Iris pigment epithelial cell (primary cell): ENCODE data around the gene CLEC14A.

Source experiments
- DNase-seq: peaks from one replicate; pipeline ENCODE4 v3.0.0-alpha.2; 2011; ENCODE audit warnings: low read depth

CLEC14A gene

GRCh38 chr14:38255673-38256532, at the start of gene CLEC14A:
Gene CLEC14A (minus strand): TSS chr14:38256093. CDS start chr14:38256022, 71 bp downstream.
- peak; percentile 41 for DNase-seq

- no peak for DNase-seq
Observed at GRCh38 chr14:38302966-38303365, 47.1 kb upstream of the CLEC14A start.

GRCh38 chr14:38302034-38302433, 46.1 kb upstream of the CLEC14A start:
- DNase-seq, result no peak

- peak; percentile 61 for DNase-seq
Observed at GRCh38 chr14:38297681-38298080, 41.8 kb upstream of the CLEC14A start.

- peak; percentile 56 for DNase-seq
Observed at GRCh38 chr14:38291681-38292467, 36.0 kb upstream of the CLEC14A start.

GRCh38 chr14:38290601-38291188, 34.8 kb upstream of the CLEC14A start:
- peak; percentile 98 for DNase-seq

- no peak for DNase-seq
Observed at GRCh38 chr14:38286452-38286851, 30.6 kb upstream of the CLEC14A start.

- DNase-seq, result no peak
Observed at GRCh38 chr14:38285962-38286361, 30.1 kb upstream of the CLEC14A start.

- no peak for DNase-seq
Observed at GRCh38 chr14:38282936-38283335, 27.0 kb upstream of the CLEC14A start.

GRCh38 chr14:38280081-38280480, 24.2 kb upstream of the CLEC14A start:
- DNase-seq, result no peak

GRCh38 chr14:38279572-38279971, 23.7 kb upstream of the CLEC14A start:
- DNase-seq, result no peak

- DNase-seq, result peak; percentile 31
Observed at GRCh38 chr14:38278035-38278434, 22.1 kb upstream of the CLEC14A start.

- DNase-seq, result no peak
Observed at GRCh38 chr14:38262844-38263243, 7.0 kb upstream of the CLEC14A start.

GRCh38 chr14:38261620-38262019, 5.7 kb upstream of the CLEC14A start:
- DNase-seq, result peak; percentile 37

GRCh38 chr14:38257507-38257906, 1.6 kb upstream of the CLEC14A start:
- peak; percentile 33 for DNase-seq

GRCh38 chr14:38256533-38256840, 594 bp upstream of the CLEC14A start:
- no peak for DNase-seq

- DNase-seq, result no peak
Observed at GRCh38 chr14:38255408-38255672, 553 bp downstream of the CLEC14A start.

- peak; percentile 35 for DNase-seq
Observed at GRCh38 chr14:38254571-38255407, 1.1 kb downstream of the CLEC14A start.

- no peak for DNase-seq
Observed at GRCh38 chr14:38253676-38254075, 2.2 kb downstream of the CLEC14A start.

- DNase-seq, result no peak
Observed at GRCh38 chr14:38252066-38252710, 3.7 kb downstream of the CLEC14A start.

- DNase-seq, result no peak
Observed at GRCh38 chr14:38250331-38250730, 5.6 kb downstream of the CLEC14A start.
